GM12878 (cell line): ENCODE measurements around the gene YJU2. TPM values are rescaled to one million over a fixed set of nuclear protein-coding genes. Genes with fewer than 3 reads are reported as not detected.

ENCODE experiments used
- ATAC-seq: fragments of 200-7000 bp; cut with Tn5 transposase; 3 replicates; pipeline ENCODE4 v1.9.1; 2020; ENCODE audit warnings: mild to moderate bottlenecking, moderate library complexity
- BruUV-seq: library from RNA; stranded (reverse); fragments of 400-500 nt; replicated peaks from 2 replicates; lab custom pipeline; 2021; lab: Mats Ljungman, UMichigan
- CTCF ChIA-PET: fragments of 300-600 bp; sonication (Branson Sonifier 250); formaldehyde crosslinking; extraction: SDS; loops from one replicate; lab custom pipeline; 2021; ENCODE audit warnings: inconsistent platforms; lab: Yijun Ruan, JAX
- POLR2A ChIA-PET: fragments of 350-600 bp; formaldehyde crosslinking; extraction: SDS; loops from one replicate; lab custom pipeline; 2021; ENCODE audit warnings: inconsistent platforms; lab: Charles Lee
- RAD21 ChIA-PET: fragments of 300-600 bp; sonication (Branson Sonifier 250); formaldehyde crosslinking; loops from one replicate; lab custom pipeline; 2023; ENCODE audit warnings: antibody characterized with exemption; ENCODE audit not compliant: unreplicated experiment; lab: Charles Lee
- SMC1A ChIA-PET: fragments of 300-600 bp; sonication (Branson Sonifier 250); formaldehyde crosslinking; loops from one replicate; lab custom pipeline; 2023; ENCODE audit not compliant: unreplicated experiment, uncharacterized antibody; lab: Charles Lee
- DNase-seq: peaks from one replicate; pipeline ENCODE4 v3.0.0-alpha.2; 2011; ENCODE audit warnings: low read depth, low spot score
- FAIRE-seq: peaks from 3 replicates; lab custom pipeline; 2011; peaks lifted over from hg19 to GRCh38; lab: Jason Lieb, UNC
- H2AFZ ChIP-seq: 2 replicates; pipeline ENCODE4 v1.6.0; 2011; ENCODE audit warnings: low read depth, low read length, control low read depth; ENCODE audit not compliant: control insufficient read depth
- H3K27ac ChIP-seq: 2 replicates; pipeline ENCODE4 v1.5.1; 2011; ENCODE audit warnings: control low read depth; ENCODE audit not compliant: control insufficient read depth, insufficient read depth
- H3K27me3 ChIP-seq, 2 experiments: replicated peaks in 1 of 2; 2 replicates each; pipeline versions ENCODE4 v1.6.0 to v1.6.1; 2011; ENCODE audit warnings: low read length in 1 of 2; ENCODE audit not compliant: control insufficient read depth in 2 of 2, insufficient read depth in 2 of 2
- H3K36me3 ChIP-seq, 2 experiments: 2 replicates each; pipeline ENCODE4 v1.5.1; 2011; ENCODE audit warnings: low read length in 1 of 2; ENCODE audit not compliant: control insufficient read depth in 2 of 2, insufficient read depth in 2 of 2
- H3K4me1 ChIP-seq: 2 replicates; pipeline ENCODE4 v1.6.1; 2011; ENCODE audit warnings: mild to moderate bottlenecking, low read length, moderate library complexity, mixed read lengths; ENCODE audit not compliant: control insufficient read depth, insufficient read depth
- H3K4me2 ChIP-seq: 2 replicates; pipeline ENCODE4 v1.6.0; 2011; ENCODE audit warnings: control low read depth; ENCODE audit not compliant: control insufficient read depth, insufficient read depth
- H3K4me3 ChIP-seq: fragments of 200-600 bp; sonication (generic); 2 replicates; pipeline ENCODE4 v1.5.1; 2016
- H3K79me2 ChIP-seq: 2 replicates; pipeline ENCODE4 v1.6.0; 2011; ENCODE audit warnings: low read length; ENCODE audit not compliant: control insufficient read depth, insufficient read depth
- H3K9ac ChIP-seq: 2 replicates; pipeline ENCODE4 v1.8.0; 2011; ENCODE audit warnings: low read length, control low read depth, mixed read lengths; ENCODE audit not compliant: control insufficient read depth, insufficient read depth
- H3K9me3 ChIP-seq: replicated peaks from 3 replicates; pipeline ENCODE4 v1.5.1; 2011; ENCODE audit warnings: mild to moderate bottlenecking, low read length; ENCODE audit not compliant: control insufficient read depth, insufficient read depth
- H4K20me1 ChIP-seq: 2 replicates; pipeline ENCODE4 v1.6.0; 2011; ENCODE audit not compliant: control insufficient read depth, insufficient read depth
- BACH1 ChIP-seq: fragments of 450-650 bp; IDR thresholded peaks from 2 replicates; pipeline ENCODE4 v1.6.1; 2017; ENCODE audit warnings: mild to moderate bottlenecking, borderline replicate concordance
- ZBED1 ChIP-seq: IDR thresholded peaks from 2 replicates; pipeline ENCODE4 v1.6.1; 2016; ENCODE audit warnings: borderline replicate concordance
- ZNF274 ChIP-seq: IDR thresholded peaks from one replicate; pipeline ENCODE4 v1.8.0; 2011; ENCODE audit not compliant: insufficient read length, insufficient read depth
- WGBS: methylation state at CpG from one replicate; pipeline ENCODE4 v1.1.6; 2016; ENCODE audit warnings: low lambda C conversion rate; ENCODE audit not compliant: insufficient replicate concordance, insufficient coverage; ENCODE audit errors: missing lambda C conversion rate; 5-methylcytosine and 5-hydroxymethylcytosine counted together
- in situ Hi-C: fragments of 300-500 bp; cut with MboI; formaldehyde crosslinking; loops from 9 replicates; pipeline ENCODE4 v1.14.3; 2018; ENCODE audit warnings: mixed read lengths
- intact Hi-C: fragments of 100-400 bp; cut with micrococcal nuclease; formaldehyde crosslinking; loops from one replicate; pipeline ENCODE4 v1.14.2; 2022; ENCODE audit not compliant: unreplicated experiment
- polyA plus RNA-seq, 11 experiments: library from polyadenylated mRNA; depleted of rRNA in 4 of 11; unstranded in 6 of 11; stranded (reverse) in 5 of 11; fragments of >200 nt; fragmentation: Nextera tagmentation in 4 of 11; fragmentation: Illumina TruSeq in 1 of 11; extraction: Ambion mirVana in 4 of 11; extraction: Trizol in 1 of 11; gene quantifications; 1 replicate in 1 of 11; 2 replicates in 10 of 11; pipeline versions ENCODE4 v1.2.1 to v1.2.3, GENCODE V29; 2011 to 2016; ENCODE audit warnings: inconsistent platforms in 2 of 11, missing spikeins in 2 of 11, low read depth in 1 of 11
- total RNA-seq, 4 experiments: library from RNA; depleted of rRNA in 3 of 4; stranded (reverse); fragments of >200 nt in 3 of 4; fragmentation: Illumina TruSeq in 1 of 4; extraction: Trizol in 1 of 4; gene quantifications; 2 replicates each; pipeline versions ENCODE4 v1.2.1 to v1.2.3, GENCODE V29; 2013 to 2021
- TF ChIP-seq, protein P1 (sequence below): IDR thresholded peaks from 2 replicates; pipeline ENCODE4 v1.6.1; 2011; ENCODE audit warnings: low read depth, low read length, improper control_type of control experiment, borderline replicate concordance
- TF ChIP-seq, protein P2 (sequence below): fragments of 450-650 bp; formaldehyde crosslinking; IDR thresholded peaks from 2 replicates; pipeline ENCODE4 v1.4.0; 2022; ENCODE audit warnings: mild to moderate bottlenecking, moderate library complexity
- TF ChIP-seq, protein P3 (sequence below), 3 experiments: IDR thresholded peaks in 2 of 3; conservative IDR thresholded peaks in 1 of 3; 2 replicates each; pipeline ENCODE4 v1.5.1; 2011; ENCODE audit warnings: low read depth in 3 of 3, low read length in 3 of 3, mild to moderate bottlenecking in 3 of 3, control low read depth in 2 of 3, moderate library complexity in 2 of 3, inconsistent platforms in 1 of 3, mixed read lengths in 1 of 3; ENCODE audit not compliant: control insufficient read depth in 2 of 3, insufficient read depth in 1 of 3; ENCODE audit errors: extremely low read depth in 1 of 3

YJU2 gene
- total and polyA plus RNA-seq, 10 of the 15 experiments (the other 5 are each of a cell fraction or from before 2014, with no cell fraction given): 0.26 to 40.7 (median 23.8) TPM

DNA sequence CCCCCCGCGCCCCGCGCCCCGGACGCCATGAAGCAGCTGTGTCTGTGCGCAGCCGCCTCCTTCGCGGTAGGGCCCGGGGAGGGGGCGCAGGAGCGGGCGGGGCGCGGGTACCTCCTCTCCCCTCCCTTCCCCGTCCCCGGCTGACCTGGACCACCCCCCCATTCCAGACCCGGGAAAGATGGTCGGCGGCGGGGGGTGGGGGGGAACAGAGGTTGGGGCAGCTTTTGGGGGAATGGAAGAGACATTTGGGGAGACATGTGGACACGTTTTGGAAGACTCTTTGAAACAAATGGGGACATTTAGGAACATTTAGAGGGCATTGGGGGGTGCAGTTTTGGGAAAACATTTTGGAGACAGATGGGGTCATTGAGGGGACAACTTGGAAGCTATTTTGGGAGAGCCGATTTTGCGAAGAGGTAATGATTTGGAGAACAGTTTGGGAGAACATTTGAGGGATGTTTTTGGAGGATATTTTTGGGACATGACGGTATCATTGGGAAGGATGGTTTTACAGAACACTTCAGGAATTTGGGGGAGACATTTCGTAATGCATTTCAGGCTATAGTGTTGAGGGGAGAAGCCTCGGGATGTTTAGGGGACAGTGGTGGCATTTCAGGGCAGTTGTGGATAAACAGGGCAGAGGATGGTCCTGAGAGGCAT lies 48.3 kb upstream of the YJU2 start (continued):
- TF ChIP-seq, protein P1, sequence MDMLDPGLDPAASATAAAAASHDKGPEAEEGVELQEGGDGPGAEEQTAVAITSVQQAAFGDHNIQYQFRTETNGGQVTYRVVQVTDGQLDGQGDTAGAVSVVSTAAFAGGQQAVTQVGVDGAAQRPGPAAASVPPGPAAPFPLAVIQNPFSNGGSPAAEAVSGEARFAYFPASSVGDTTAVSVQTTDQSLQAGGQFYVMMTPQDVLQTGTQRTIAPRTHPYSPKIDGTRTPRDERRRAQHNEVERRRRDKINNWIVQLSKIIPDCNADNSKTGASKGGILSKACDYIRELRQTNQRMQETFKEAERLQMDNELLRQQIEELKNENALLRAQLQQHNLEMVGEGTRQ: no peak
- TF ChIP-seq ZNF274: no peak

DNA sequence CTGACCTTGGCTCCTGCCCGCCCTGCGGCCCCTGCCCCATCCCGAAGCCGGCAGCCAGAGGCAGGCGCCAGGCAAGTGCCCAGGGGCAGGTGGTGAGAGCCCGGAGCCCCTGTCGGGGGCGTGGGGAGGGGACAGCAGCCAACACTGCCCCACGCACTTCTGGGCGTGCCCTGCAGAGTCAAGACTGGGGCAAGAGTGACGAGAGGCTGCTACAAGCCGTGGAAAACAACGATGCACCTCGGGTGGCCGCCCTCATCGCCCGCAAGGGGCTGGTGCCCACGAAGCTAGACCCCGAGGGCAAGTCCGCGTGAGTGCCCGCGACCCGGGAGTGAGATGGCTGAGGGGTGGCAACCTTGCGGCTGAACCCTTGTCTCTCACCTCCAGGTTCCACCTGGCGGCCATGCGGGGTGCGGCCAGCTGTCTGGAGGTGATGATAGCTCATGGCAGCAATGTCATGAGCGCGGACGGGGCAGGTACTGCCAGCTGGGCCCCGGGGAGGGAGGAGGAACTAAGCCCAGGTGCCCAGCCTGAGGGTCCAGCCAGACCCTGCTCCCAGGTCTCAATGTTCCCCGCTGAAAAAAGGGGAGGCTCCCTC lies 47.1 kb upstream of the YJU2 start:
- WGBS: 47% methylated on average over 32 of the region's 33 CpGs
- SMC1A ChIA-PET: no interaction called here
- no peak overlapping the region for H3K27ac ChIP-seq
- H3K4me3 ChIP-seq: no peak overlapping the region
- no peaks in the 10 kb centered on the region; a peak in 1 of 4 replicates for H3K27me3 ChIP-seq
- H3K9ac ChIP-seq: no peak overlapping the region
- H3K79me2 ChIP-seq: no peaks in the 10 kb centered on the region
- no peak for FAIRE-seq
- no peaks in the 10 kb centered on the region; the same call in 2 of the 3 replicates for H3K9me3 ChIP-seq
- TF ChIP-seq BACH1 (no peak), ZBED1 (no peak)
- TF ChIP-seq, protein P2, sequence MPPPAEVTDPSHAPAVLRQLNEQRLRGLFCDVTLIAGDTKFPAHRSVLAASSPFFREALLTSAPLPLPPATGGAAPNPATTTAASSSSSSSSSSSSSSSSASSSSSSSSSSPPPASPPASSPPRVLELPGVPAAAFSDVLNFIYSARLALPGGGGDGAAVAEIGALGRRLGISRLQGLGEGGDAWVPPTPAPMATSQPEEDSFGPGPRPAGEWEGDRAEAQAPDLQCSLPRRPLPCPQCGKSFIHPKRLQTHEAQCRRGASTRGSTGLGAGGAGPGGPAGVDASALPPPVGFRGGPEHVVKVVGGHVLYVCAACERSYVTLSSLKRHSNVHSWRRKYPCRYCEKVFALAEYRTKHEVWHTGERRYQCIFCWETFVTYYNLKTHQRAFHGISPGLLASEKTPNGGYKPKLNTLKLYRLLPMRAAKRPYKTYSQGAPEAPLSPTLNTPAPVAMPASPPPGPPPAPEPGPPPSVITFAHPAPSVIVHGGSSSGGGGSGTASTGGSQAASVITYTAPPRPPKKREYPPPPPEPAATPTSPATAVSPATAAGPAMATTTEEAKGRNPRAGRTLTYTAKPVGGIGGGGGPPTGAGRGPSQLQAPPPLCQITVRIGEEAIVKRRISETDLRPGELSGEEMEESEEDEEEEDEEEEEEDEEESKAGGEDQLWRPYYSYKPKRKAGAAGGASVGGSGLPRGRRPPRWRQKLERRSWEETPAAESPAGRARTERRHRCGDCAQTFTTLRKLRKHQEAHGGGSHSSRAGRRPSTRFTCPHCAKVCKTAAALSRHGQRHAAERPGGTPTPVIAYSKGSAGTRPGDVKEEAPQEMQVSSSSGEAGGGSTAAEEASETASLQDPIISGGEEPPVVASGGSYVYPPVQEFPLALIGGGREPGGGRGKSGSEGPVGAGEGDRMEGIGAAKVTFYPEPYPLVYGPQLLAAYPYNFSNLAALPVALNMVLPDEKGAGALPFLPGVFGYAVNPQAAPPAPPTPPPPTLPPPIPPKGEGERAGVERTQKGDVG (CRISPR knock-in tag): no peak
- TF ChIP-seq, protein P3, sequence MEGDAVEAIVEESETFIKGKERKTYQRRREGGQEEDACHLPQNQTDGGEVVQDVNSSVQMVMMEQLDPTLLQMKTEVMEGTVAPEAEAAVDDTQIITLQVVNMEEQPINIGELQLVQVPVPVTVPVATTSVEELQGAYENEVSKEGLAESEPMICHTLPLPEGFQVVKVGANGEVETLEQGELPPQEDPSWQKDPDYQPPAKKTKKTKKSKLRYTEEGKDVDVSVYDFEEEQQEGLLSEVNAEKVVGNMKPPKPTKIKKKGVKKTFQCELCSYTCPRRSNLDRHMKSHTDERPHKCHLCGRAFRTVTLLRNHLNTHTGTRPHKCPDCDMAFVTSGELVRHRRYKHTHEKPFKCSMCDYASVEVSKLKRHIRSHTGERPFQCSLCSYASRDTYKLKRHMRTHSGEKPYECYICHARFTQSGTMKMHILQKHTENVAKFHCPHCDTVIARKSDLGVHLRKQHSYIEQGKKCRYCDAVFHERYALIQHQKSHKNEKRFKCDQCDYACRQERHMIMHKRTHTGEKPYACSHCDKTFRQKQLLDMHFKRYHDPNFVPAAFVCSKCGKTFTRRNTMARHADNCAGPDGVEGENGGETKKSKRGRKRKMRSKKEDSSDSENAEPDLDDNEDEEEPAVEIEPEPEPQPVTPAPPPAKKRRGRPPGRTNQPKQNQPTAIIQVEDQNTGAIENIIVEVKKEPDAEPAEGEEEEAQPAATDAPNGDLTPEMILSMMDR (IDR thresholded peaks at IDR 0.05 in 2 of 3, conservative IDR thresholded peaks at IDR 0.05 in 1 of 3; ENCODE audit: control insufficient read depth in 2 of 3, extremely low read depth in 1 of 3, insufficient read depth in 1 of 3, low read depth in 3 of 3, low read length in 3 of 3): 0 out of 6 replicates have a peak, but pooled peaks of 1 of the 3 experiments have one; percentile 7
- H2AFZ ChIP-seq: no peak overlapping the region
- no TSS peak for BruUV-seq
- H3K36me3 ChIP-seq: no peaks in the 10 kb centered on the region
- H3K4me1 ChIP-seq: no peaks in the 10 kb centered on the region
- H3K4me2 ChIP-seq: no peak overlapping the region
- POLR2A ChIA-PET: interaction anchor here (0.6 to 1.4 kb wide), 3 partner anchors 8 to 270 kb away, joined by 3 to 4 read pairs (median 3); no protein-coding TSS in a partner anchor
- intact Hi-C loops (loop anchor here (5.0 kb wide), 3 partner anchors 32 to 487 kb away; partner anchors contain the start of gene EEF2), in situ Hi-C loops (loop anchor here (10.0 kb wide), 1 partner anchor 535 kb away; no protein-coding TSS in a partner anchor)
- no peaks in the 10 kb centered on the region for H4K20me1 ChIP-seq
- CTCF ChIA-PET: interaction anchor here (0.8 to 6.3 kb wide), 4 partner anchors 9 to 214 kb away, joined by 3 to 63 read pairs (median 9); no protein-coding TSS in a partner anchor
- ATAC-seq: no peak
- no peak for DNase-seq
- RAD21 ChIA-PET: no interaction called here
